WTC11 (cell line): ENCODE measurements around the gene FYCO1. TPM values are rescaled to one million over a fixed set of nuclear protein-coding genes. Genes with fewer than 3 reads are reported as not detected.

ENCODE experiments used
- ATAC-seq: fragments of 200-7000 bp; cut with Tn5 transposase; 2 replicates; pipeline ENCODE4 v1.10.0; 2021; ENCODE audit warnings: mild to moderate bottlenecking, moderate library complexity
- CTCF ChIA-PET: fragments of 300-600 bp; sonication (Branson Sonifier 250); formaldehyde crosslinking; loops from one replicate; lab custom pipeline; 2021; ENCODE audit warnings: antibody characterized with exemption; lab: Charles Lee
- POLR2A ChIA-PET: fragments of 350-600 bp; sonication (Branson Sonifier 250); formaldehyde crosslinking; loops from one replicate; lab custom pipeline; 2021; ENCODE audit warnings: antibody characterized with exemption; lab: Charles Lee
- DNase-seq: peaks from one replicate; pipeline ENCODE4 v3.0.0; 2021; ENCODE audit warnings: low spot score
- H3K27ac Mint-ChIP-seq: 2 replicates; pipeline ENCODE4 v1.8.0; 2021; ENCODE audit warnings: mixed read lengths
- H3K27me3 Mint-ChIP-seq: 2 replicates; pipeline ENCODE4 v1.8.0; 2021; ENCODE audit warnings: low read depth, mild to moderate bottlenecking, moderate library complexity, mixed read lengths
- H3K36me3 Mint-ChIP-seq: 2 replicates; pipeline ENCODE4 v1.8.0; 2021; ENCODE audit warnings: mixed read lengths
- H3K4me1 Mint-ChIP-seq: 2 replicates; pipeline ENCODE4 v1.8.0; 2022; ENCODE audit warnings: mixed read lengths
- H3K4me3 Mint-ChIP-seq: 2 replicates; pipeline ENCODE4 v1.8.0; 2021; ENCODE audit warnings: mild to moderate bottlenecking, moderate library complexity, mixed read lengths
- H3K9me3 Mint-ChIP-seq: 2 replicates; pipeline ENCODE4 v1.8.0; 2021; ENCODE audit warnings: mixed read lengths
- FOXP1 ChIP-seq: sonication (generic); formaldehyde crosslinking; IDR thresholded peaks from 2 replicates; pipeline ENCODE4 v1.8.0; 2022; ENCODE audit warnings: missing genetic modification reagents, mild to moderate bottlenecking, moderate library complexity, borderline replicate concordance
- HMGA2 ChIP-seq: fragments of 250-450 bp; sonication (Bioruptor Pico); IDR thresholded peaks from 2 replicates; pipeline ENCODE4 v1.4.0; 2021; ENCODE audit warnings: mild to moderate bottlenecking, moderate library complexity
- MXD4 ChIP-seq: fragments of 250-450 bp; sonication (Bioruptor Pico); IDR thresholded peaks from 2 replicates; pipeline ENCODE4 v1.8.0; 2021; ENCODE audit warnings: mild to moderate bottlenecking, moderate library complexity, borderline replicate concordance
- NR2C2 ChIP-seq: sonication (generic); formaldehyde crosslinking; IDR thresholded peaks from 2 replicates; pipeline ENCODE4 v1.8.0; 2022; ENCODE audit warnings: mild to moderate bottlenecking, missing genetic modification reagents
- PRDM15 ChIP-seq: sonication (generic); formaldehyde crosslinking; IDR thresholded peaks from 2 replicates; pipeline ENCODE4 v1.8.0; 2022; ENCODE audit warnings: missing genetic modification reagents
- SMAD3 ChIP-seq: sonication (generic); formaldehyde crosslinking; IDR thresholded peaks from 2 replicates; pipeline ENCODE4 v1.8.0; 2022; ENCODE audit warnings: missing genetic modification reagents, mild to moderate bottlenecking, borderline replicate concordance
- TCF7 ChIP-seq: sonication (generic); formaldehyde crosslinking; IDR thresholded peaks from 2 replicates; pipeline ENCODE4 v1.8.0; 2022; ENCODE audit warnings: mild to moderate bottlenecking, low read depth, missing genetic modification reagents, moderate library complexity
- TEAD4 ChIP-seq: sonication (generic); formaldehyde crosslinking; IDR thresholded peaks from 2 replicates; pipeline ENCODE4 v1.8.0; 2022; ENCODE audit warnings: mild to moderate bottlenecking, missing genetic modification reagents
- ZBTB43 ChIP-seq: sonication (generic); formaldehyde crosslinking; IDR thresholded peaks from 2 replicates; pipeline ENCODE4 v1.8.1; 2023; ENCODE audit warnings: mild to moderate bottlenecking, missing genetic modification reagents
- ZNF232 ChIP-seq: sonication (generic); formaldehyde crosslinking; IDR thresholded peaks from 2 replicates; pipeline ENCODE4 v1.8.0; 2022; ENCODE audit warnings: mild to moderate bottlenecking, missing genetic modification reagents
- ZNF263 ChIP-seq: sonication (generic); formaldehyde crosslinking; IDR thresholded peaks from 2 replicates; pipeline ENCODE4 v1.8.1; 2022; ENCODE audit warnings: low read depth, mild to moderate bottlenecking, moderate library complexity, missing genetic modification reagents
- ZNF317 ChIP-seq: sonication (generic); formaldehyde crosslinking; IDR thresholded peaks from 2 replicates; pipeline ENCODE4 v1.8.1; 2023; ENCODE audit warnings: low read depth, mild to moderate bottlenecking, moderate library complexity, missing genetic modification reagents, borderline replicate concordance
- ZNF425 ChIP-seq: fragments of 250-450 bp; sonication (Bioruptor Pico); conservative IDR thresholded peaks from 2 replicates; pipeline ENCODE4 v1.9.0; 2021; ENCODE audit warnings: mild to moderate bottlenecking
- total RNA-seq: library from RNA; stranded (reverse); gene quantifications from 3 replicates; pipeline ENCODE4 v1.2.3, GENCODE V29; 2021
- TF ChIP-seq, protein P1 (sequence below): sonication (generic); formaldehyde crosslinking; IDR thresholded peaks from 2 replicates; pipeline ENCODE4 v1.8.1; 2023; ENCODE audit warnings: mild to moderate bottlenecking, missing genetic modification reagents, borderline replicate concordance

The FYCO1 gene
- total RNA-seq, 1 experiment from 2014 or later, result 13.9 TPM

DNA sequence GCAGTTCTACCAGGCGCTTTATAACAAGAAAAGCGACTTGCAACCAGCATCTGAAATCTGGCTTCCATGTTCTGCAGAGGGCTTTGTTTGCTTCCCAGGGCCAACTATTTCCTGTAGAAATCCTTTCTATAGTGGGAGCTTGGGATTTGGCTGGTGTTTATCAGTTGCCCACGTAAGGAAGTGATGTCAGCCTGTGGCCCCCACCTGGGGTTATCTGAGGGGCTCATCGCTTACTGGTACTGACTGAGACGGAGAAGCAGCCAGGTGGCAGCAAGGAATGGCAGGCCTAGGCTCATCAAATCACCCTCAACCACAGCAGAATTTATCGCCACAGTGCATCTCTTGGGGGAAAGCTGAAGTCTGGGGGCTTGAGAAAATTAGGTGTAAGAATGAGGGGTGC lies 123.8 kb downstream of the FYCO1 start:
- TF ChIP-seq HMGA2 (CRISPR knock-in tag), result no peak
- no peak for TF ChIP-seq FOXP1 (CRISPR knock-in tag)
- no peak for TF ChIP-seq NR2C2 (CRISPR knock-in tag)
- no peak for TF ChIP-seq MXD4 (CRISPR knock-in tag)
- no peak for TF ChIP-seq ZNF232 (CRISPR knock-in tag)
- TF ChIP-seq TEAD4 (CRISPR knock-in tag), result no peak
- TF ChIP-seq ZNF425 (CRISPR knock-in tag), result no peak
- no peak for TF ChIP-seq ZNF317 (CRISPR knock-in tag)
- TF ChIP-seq PRDM15 (CRISPR knock-in tag), result no peak
- peaks cover 13% of the 10 kb centered on the region for H3K4me1 Mint-ChIP-seq
- H3K4me3 Mint-ChIP-seq, result no peak overlapping the region
- peaks cover 5% of the 10 kb centered on the region for H3K27me3 Mint-ChIP-seq
- H3K9me3 Mint-ChIP-seq, result no peaks in the 10 kb centered on the region
- ATAC-seq, result peak; percentile 55
- ChIA-PET POLR2A (no interaction called here), CTCF (interaction anchor here (0.6 to 2.1 kb wide), 2 partner anchors 111 to 207 kb away, joined by 3 to 5 read pairs; no protein-coding TSS in a partner anchor)
- H3K27ac Mint-ChIP-seq, result no peak overlapping the region
- H3K36me3 Mint-ChIP-seq, result no peaks in the 10 kb centered on the region
- no peak for DNase-seq

DNA sequence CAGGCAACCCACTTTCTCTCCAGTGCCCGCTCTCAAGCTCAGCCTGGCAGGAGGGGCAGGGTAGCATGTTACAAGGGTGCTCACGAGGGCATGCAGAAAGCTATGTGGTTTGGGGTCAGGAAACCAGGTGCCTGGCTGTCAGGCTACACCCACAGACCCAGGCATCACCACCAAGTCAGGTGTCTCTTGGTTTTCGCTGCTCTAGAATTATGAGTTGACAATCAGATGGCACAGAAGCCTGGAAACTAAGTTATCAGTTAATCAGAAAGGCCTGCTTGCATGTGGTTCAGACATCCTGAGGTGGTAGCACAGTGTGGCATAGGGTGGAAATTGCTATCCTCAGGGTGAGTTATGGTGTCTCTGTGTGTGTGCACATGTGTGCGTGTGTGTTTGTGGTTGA lies 125.5 kb downstream of the FYCO1 start:
- ChIA-PET POLR2A (no interaction called here), CTCF (no interaction called here)

More for the DNA sequence above, 125.5 kb downstream of the FYCO1 start:
- Mint-ChIP-seq H3K27ac (no peak overlapping the region), H3K36me3 (no peaks in the 10 kb centered on the region), H3K4me3 (no peak overlapping the region), H3K27me3 (peaks cover 6% of the 10 kb centered on the region), H3K9me3 (no peaks in the 10 kb centered on the region), H3K4me1 (peaks cover 13% of the 10 kb centered on the region)
- no peak for TF ChIP-seq MXD4 (CRISPR knock-in tag)
- TF ChIP-seq ZBTB43, result no peak
- TF ChIP-seq ZNF263 (CRISPR knock-in tag), result no peak
- TF ChIP-seq, protein P1, sequence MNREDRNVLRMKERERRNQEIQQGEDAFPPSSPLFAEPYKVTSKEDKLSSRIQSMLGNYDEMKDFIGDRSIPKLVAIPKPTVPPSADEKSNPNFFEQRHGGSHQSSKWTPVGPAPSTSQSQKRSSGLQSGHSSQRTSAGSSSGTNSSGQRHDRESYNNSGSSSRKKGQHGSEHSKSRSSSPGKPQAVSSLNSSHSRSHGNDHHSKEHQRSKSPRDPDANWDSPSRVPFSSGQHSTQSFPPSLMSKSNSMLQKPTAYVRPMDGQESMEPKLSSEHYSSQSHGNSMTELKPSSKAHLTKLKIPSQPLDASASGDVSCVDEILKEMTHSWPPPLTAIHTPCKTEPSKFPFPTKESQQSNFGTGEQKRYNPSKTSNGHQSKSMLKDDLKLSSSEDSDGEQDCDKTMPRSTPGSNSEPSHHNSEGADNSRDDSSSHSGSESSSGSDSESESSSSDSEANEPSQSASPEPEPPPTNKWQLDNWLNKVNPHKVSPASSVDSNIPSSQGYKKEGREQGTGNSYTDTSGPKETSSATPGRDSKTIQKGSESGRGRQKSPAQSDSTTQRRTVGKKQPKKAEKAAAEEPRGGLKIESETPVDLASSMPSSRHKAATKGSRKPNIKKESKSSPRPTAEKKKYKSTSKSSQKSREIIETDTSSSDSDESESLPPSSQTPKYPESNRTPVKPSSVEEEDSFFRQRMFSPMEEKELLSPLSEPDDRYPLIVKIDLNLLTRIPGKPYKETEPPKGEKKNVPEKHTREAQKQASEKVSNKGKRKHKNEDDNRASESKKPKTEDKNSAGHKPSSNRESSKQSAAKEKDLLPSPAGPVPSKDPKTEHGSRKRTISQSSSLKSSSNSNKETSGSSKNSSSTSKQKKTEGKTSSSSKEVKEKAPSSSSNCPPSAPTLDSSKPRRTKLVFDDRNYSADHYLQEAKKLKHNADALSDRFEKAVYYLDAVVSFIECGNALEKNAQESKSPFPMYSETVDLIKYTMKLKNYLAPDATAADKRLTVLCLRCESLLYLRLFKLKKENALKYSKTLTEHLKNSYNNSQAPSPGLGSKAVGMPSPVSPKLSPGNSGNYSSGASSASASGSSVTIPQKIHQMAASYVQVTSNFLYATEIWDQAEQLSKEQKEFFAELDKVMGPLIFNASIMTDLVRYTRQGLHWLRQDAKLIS (CRISPR knock-in tag), result no peak
- TF ChIP-seq SMAD3 (CRISPR knock-in tag), result no peak
- TF ChIP-seq TCF7, result no peak
- ATAC-seq (no peak), DNase-seq (no peak)
